HG03280 (cell line): ENCODE measurements around the gene UBQLNL.

Source experiments
- ATAC-seq: cut with Tn5 transposase; IDR thresholded peaks from one replicate; pipeline ENCODE4 v1.9.1; 2021; ENCODE audit warnings: mild to moderate bottlenecking, moderate library complexity; ENCODE audit not compliant: unreplicated experiment

UBQLNL gene

GRCh38 chr11:5516599-5516998 lies at the start of gene UBQLNL:
Gene UBQLNL, minus strand, starts transcription at chr11:5516699. Its CDS starts 258 bp downstream, at chr11:5516441.
- no peak for ATAC-seq

GRCh38 chr11:5564259-5565019 lies 47.9 kb upstream of the UBQLNL start:
- ATAC-seq, result no peak

DNA sequence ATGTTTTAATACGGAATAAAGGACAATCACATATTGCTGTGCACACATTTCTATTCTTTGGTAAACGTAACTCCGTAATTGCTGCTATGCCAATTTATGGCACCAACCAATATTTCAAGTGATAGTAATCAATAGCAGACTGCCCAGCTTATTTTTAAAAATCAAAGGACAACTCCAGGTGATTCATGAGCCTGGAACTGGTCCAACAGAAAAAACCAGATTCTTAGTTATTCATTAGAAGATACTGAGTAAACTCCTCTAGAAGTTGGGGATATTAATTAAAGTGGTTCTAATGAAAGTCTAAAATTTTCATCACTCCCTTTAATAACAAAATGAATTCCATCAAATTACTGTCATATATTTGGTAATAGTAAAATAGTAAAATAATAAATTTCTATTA lies 41.3 kb upstream of the UBQLNL start:
- no peak for ATAC-seq

DNA sequence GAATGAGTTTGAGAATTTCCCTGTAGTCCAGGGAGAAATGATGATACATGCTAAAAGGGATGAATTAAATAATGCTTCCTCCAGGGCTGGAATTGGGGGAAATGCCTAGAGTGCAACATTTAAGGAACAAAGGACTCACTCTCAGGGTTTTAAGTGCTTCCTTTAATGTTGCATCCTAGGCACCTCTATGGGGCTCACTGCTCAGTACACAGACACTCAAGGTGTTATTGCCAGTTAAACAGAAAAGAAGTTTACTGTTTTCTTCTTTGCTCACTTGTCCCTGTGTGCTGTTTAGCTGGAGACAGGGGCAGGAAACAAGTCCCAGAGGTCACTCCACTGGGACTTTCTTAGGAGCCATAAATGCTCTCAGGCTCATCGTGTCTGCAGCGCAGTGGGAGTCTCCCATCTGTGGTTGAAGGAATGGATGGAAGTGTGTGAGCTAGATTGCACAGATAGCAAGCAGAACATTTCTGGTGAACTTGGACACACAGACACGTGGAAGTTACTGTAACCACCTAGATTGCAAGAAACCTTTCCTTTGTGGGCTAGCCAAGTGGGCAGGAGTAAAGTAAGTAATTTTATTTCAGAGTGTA lies 40.2 kb upstream of the UBQLNL start:
- ATAC-seq, result no peak

- no peak for ATAC-seq
These were observed 36.8 kb upstream of the UBQLNL start for GRCh38 chr11:5553343-5553742.

- ATAC-seq, result peak; percentile 58
These were observed 34.1 kb upstream of the UBQLNL start for GRCh38 chr11:5550440-5551095.

DNA sequence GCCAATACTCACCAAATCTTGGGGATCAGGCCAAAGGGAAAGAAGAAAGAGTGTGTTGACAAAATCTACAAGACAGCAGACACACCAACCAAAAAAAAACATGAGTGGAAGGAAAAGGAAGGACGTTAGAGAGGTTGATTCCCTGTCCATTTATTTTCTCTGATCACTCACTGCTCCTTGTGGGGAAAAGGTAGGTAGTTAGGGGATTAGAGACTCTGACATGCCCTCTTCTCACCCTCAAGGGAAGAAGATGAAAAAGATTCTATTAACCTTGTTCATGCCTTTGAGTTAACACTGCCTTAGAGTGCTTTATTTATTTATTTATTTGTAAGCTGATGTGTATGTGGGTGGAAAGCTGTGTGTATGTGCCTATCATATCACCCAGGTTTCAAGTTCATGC lies 31.9 kb upstream of the UBQLNL start, which contains the start of gene OR52H1:
Gene OR52H1 (minus strand): TSS at position 101 of the 400 bp plus-strand sequence. CDS start 3,035 bp downstream, outside the sequence.
- ATAC-seq, result no peak

- ATAC-seq, result no peak
These were observed 31.5 kb upstream of the UBQLNL start for GRCh38 chr11:5547982-5548381.

DNA sequence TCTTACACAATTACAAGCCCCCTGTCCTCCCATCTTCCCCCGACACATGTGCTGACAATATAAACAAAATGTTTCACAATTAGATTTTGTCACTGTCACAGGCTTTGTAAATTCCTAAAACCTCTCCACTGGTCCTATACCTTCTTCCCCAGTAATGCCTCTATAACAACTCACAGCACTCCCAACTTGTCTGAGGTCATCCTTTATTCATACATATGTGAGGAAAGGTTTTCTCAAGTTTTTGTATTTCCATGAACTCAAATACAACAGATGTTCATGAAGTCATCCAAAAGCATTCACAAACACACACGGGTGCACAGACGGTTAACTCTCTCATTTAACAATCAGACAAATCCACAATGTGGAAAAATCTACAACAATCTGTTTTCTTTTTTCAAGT lies 30.0 kb upstream of the UBQLNL start:
- no peak for ATAC-seq

DNA sequence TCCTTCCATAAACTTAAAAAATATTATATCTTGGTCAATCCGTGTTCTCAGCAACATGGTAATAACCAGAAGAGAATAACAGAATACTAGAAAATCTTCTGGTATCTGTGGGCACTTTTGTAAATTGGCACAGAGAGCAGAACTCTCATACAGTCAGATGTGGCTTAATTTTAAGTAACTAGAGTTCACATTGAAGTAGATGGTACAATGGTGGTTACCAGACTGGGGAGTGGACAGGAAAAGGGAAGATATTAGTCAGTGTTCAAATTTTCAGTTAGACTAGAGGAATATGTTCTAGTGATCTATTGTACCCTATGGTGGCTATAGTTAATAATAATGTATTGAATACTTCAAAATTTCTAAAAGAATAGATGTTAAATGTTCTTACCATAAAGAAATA lies 24.9 kb upstream of the UBQLNL start:
- no peak for ATAC-seq

- ATAC-seq, result no peak
These were observed 20.0 kb upstream of the UBQLNL start for GRCh38 chr11:5536482-5536881.

DNA sequence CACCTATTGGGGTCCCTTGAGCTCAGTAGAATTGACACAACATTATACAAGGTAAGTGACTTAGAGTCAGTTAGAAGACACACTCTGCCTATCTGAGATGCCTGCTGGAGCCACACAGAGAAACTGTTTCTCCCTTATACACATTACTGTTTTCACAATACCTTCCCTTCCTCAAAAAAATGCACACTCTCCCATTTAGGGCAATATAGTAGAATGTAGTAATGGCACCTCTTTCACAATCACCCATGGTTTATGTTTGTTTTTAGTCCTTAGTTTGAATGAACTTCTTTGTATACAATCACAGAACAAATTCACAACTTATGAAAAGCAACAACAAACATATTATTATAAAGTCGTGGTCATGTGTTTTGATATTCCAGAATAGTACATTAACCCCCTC lies 17.5 kb upstream of the UBQLNL start:
- ATAC-seq, result no peak

DNA sequence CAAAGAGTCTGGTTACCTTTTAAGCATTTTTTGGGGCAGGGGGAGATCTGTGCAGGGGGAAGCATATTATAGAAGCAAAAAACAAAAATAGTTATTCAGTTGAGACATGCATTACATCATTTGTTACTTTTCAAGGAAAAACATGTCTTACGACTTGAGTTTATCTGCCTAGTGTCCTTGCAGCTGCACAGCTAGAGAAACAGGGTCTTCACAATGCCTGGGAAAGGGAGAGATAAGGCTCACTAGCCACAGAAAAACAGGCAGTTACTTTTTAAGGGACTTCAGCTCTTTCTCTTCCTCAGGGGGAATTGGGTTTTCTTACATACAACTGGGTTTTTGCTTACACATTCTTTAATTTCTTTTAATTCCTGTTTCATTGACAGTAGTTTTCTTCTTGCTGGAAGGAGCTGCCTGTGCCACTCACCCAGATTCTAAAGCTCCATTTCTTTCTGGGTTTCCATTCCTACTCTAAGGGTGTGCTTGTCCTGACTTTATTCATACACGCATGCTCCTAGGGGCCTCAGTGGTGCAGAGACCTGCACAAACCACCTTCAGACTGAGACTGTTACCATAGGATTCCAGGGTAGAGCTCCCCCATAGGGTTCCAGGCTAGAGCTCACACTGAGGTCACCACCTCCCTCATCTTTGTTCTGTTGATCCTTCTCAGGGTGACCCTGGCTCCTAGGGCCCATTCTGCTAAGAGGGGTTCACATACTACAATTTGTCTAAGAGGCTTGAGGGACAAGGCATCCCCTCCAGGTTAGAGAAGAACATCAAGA lies 14.7 kb upstream of the UBQLNL start:
- no peak for ATAC-seq

GRCh38 chr11:5528495-5528894 lies 12.0 kb upstream of the UBQLNL start:
- no peak for ATAC-seq

DNA sequence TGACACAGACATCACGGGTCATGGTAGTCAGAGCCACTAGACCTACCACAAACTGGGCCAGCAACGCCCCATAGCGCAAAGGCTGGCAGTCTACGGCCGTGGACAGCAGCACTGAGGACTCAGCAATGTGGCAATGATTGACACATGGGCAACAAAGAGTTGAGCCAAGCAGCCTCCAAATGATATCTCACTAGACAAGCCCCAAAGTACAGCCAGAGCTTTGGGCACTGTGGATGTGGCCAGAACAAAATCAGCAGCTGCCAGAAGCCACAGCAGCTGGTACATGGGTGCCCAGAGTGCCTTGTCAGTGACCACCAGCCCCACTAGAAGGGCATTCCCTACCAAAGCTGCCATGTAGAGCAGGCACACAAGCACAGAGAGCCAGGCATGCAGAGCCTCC lies 11.2 kb upstream of the UBQLNL start:
- no peak for ATAC-seq

DNA sequence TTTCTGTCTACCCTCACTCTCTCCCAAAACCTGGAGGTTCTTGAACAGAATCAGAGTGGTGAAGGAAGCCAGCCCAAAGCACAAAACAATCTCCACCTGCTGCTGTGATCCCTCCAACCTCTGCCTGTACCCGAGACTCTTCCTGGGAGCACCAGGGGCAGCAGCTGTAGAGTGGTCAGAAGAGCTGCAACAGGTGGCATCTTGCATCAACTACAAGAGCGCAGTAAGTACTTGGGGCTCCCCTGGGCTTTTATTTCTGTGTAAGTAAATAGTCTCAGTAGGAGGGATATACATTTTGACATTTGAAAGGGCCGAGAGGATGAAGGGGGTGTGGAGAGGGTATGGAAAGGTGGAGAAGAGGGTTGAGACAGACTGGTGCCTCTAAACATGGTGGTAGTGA lies 8.3 kb upstream of the UBQLNL start:
- ATAC-seq, result no peak

DNA sequence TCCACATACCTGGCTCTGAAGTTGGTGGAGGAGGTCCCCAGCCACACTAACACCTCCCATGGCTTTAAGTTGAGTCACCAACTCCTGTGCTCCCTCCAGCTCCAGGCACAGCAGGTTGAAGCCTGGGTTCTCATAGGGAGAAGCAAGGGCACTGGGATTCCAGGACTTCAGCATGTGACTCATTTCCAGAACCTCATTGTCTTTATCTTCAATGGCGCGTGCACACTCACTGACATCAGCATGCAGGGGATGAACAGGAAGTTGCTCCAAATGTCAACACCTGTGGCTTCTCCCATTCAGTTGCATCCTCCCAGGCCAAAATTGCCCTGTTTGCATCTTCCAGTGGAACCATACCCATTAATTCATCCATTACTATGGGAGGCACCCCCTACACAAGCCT lies 5.8 kb upstream of the UBQLNL start:
- ATAC-seq, result no peak

DNA sequence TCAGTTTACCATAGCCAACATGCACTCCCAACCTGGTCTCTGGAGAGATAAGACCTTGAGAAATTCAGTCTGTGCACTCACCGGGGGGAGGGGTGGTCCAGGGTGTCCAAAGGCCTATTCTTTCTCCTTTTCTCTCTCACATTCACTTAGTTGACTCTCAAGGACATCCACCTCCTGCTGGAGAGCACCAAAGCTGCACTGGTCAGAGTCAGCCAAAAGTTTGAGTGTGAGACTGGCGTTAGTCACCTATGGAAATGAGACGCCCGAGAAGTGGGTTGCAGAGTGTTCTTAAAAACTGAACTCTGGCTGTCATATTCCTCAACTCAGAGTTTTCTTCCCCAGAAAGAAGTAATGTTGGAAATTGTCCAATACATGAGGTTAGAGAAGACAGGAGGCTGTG lies 5.0 kb upstream of the UBQLNL start:
- no peak for ATAC-seq

- ATAC-seq, result no peak
These were observed 1.7 kb downstream of the UBQLNL start for GRCh38 chr11:5514841-5515240.

DNA sequence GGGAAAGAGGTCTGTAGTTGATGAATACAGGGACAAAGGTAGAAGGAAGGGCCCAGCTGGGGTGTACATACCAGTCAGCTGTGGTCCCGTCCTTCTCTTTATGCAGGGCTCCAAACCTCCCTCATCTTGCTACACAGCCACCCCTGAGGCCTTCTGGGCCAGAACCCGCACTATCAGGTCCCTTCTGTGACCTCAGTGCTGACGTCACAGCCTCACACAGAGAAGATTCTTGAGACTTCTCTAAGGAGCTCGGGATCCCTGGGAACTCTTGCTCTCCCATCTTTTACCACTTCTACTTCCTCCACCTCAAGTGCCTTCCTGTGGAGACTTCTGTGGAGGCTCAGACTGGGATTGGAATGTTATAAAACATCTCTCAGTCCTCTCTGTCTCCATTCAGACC lies 6.7 kb downstream of the UBQLNL start, which contains the start of gene UBQLN3:
Gene UBQLN3 (minus strand): TSS at position 155 of the 400 bp plus-strand sequence. CDS start 399 bp downstream, outside the sequence.
- ATAC-seq, result no peak

GRCh38 chr11:5508605-5509004 lies 7.9 kb downstream of the UBQLNL start:
- ATAC-seq, result no peak
